Measurements from ENCODE around the gene FIBCD1. TPM values are rescaled to one million over a fixed set of nuclear protein-coding genes. Genes with fewer than 3 reads are reported as not detected.

FIBCD1 gene
- total and polyA plus RNA-seq, 8 donors: 0.64 to 11.4 (median 1.6) TPM

- H3K4me1 ChIP-seq: no peaks in the 10 kb centered on the region
- ATAC-seq (no peak), DNase-seq (no peak)
- no peak overlapping the region for H3K27ac ChIP-seq
- no peak for TF ChIP-seq CTCF (IDR thresholded peaks at IDR 0.05)
- H3K36me3 ChIP-seq: no peaks in the 10 kb centered on the region
- H3K27me3 ChIP-seq: peaks cover 0 to 25% of the 10 kb centered on the region in 2 donors
- intact Hi-C loops (cut with DNase I): no loop called here
- H3K9me3 ChIP-seq: no peaks in the 10 kb centered on the region
- no peak overlapping the region for H3K4me3 ChIP-seq
Measured at GRCh38 chr9:130970052-130970451, 31.0 kb upstream of the FIBCD1 start.

- Histone ChIP-seq H3K27me3 (peaks cover 0 to 19% of the 10 kb centered on the region in 2 donors), H3K4me3 (no peak overlapping the region), H3K27ac (no peak overlapping the region), H3K4me1 (peaks cover 3 to 7% of the 10 kb centered on the region in 2 donors), H3K9me3 (no peaks in the 10 kb centered on the region), H3K36me3 (no peaks in the 10 kb centered on the region)
- TF ChIP-seq CTCF (IDR thresholded peaks at IDR 0.05): no peak
- intact Hi-C loops (cut with DNase I): no loop called here
- DNase-seq (no peak), ATAC-seq (no peak)
Measured at GRCh38 chr9:130965680-130966079, 26.6 kb upstream of the FIBCD1 start.

- no peak for ATAC-seq
- Histone ChIP-seq H3K9me3 (no peaks in the 10 kb centered on the region), H3K4me3 (no peak overlapping the region), H3K27ac (no peak overlapping the region), H3K36me3 (no peaks in the 10 kb centered on the region), H3K27me3 (peaks cover 0 to 19% of the 10 kb centered on the region in 2 donors), H3K4me1 (peaks cover 3 to 7% of the 10 kb centered on the region in 2 donors)
- intact Hi-C loops (cut with DNase I): no loop called here
- no peak for TF ChIP-seq CTCF (IDR thresholded peaks at IDR 0.05)
- DNase-seq: no peak
Measured at GRCh38 chr9:130963916-130964315, 24.9 kb upstream of the FIBCD1 start.

GRCh38 chr9:130963337-130963908 lies 24.4 kb upstream of the FIBCD1 start:
- DNase-seq (no peak), ATAC-seq (no peak)
- Histone ChIP-seq H3K4me1 (peaks cover 3 to 7% of the 10 kb centered on the region in 2 donors), H3K9me3 (no peaks in the 10 kb centered on the region), H3K27ac (no peak overlapping the region), H3K27me3 (peaks cover 0 to 19% of the 10 kb centered on the region in 2 donors), H3K4me3 (no peak overlapping the region), H3K36me3 (no peaks in the 10 kb centered on the region)
- intact Hi-C loops (cut with DNase I): no loop called here
- TF ChIP-seq CTCF (IDR thresholded peaks at IDR 0.05): no peak

GRCh38 chr9:130962418-130963316 lies 23.6 kb upstream of the FIBCD1 start:
- no peak for TF ChIP-seq CTCF (IDR thresholded peaks at IDR 0.05)
- Histone ChIP-seq H3K4me3 (no peak overlapping the region), H3K27ac (no peak overlapping the region), H3K9me3 (no peaks in the 10 kb centered on the region), H3K36me3 (no peaks in the 10 kb centered on the region), H3K27me3 (peaks cover 0 to 19% of the 10 kb centered on the region in 2 donors), H3K4me1 (peaks cover 3 to 7% of the 10 kb centered on the region in 2 donors)
- intact Hi-C loops (cut with DNase I): no loop called here
- peak in 1 of 4 donors; percentile 68 for DNase-seq
- peak; percentile 87 for ATAC-seq
